ENCODE data around the gene ASXL1. TPM values are rescaled to one million over a fixed set of nuclear protein-coding genes. Genes with fewer than 3 reads are reported as not detected.

The ASXL1 gene
- total RNA-seq, 1 donor from 2014 or later: 145 TPM

DNA sequence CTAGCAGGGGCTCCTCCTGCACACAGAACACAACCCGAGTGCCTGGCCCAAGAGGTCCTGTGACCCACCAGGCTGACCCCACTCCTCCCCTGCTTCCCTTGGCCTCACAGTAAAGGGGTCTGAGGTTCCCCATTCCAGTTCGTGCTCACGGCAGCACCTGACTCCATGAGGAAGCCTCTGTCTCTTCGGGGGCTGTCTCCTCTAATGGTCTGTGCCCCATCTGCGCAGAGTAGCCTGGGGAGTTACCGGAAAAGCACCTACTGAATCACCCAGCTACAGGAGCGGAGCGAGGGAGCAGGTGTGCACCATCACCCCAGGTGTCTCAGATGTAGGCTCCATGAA, 93.2 kb downstream of the ASXL1 start:
- intact Hi-C loops (cut with micrococcal nuclease): no loop called here
- Mint-ChIP-seq H3K4me3 (ENCODE audit: low read depth) (no peak overlapping the region), H3K9me3 (no peaks in the 10 kb centered on the region), H3K36me3 (ENCODE audit: low read depth) (peaks cover 20% of the 10 kb centered on the region), H3K27ac (no peak overlapping the region), H3K4me1 (ENCODE audit: low read depth) (no peaks in the 10 kb centered on the region), H3K27me3 (ENCODE audit: low read depth) (no peaks in the 10 kb centered on the region)
- no peak for DNase-seq (ENCODE audit: low spot score)

DNA sequence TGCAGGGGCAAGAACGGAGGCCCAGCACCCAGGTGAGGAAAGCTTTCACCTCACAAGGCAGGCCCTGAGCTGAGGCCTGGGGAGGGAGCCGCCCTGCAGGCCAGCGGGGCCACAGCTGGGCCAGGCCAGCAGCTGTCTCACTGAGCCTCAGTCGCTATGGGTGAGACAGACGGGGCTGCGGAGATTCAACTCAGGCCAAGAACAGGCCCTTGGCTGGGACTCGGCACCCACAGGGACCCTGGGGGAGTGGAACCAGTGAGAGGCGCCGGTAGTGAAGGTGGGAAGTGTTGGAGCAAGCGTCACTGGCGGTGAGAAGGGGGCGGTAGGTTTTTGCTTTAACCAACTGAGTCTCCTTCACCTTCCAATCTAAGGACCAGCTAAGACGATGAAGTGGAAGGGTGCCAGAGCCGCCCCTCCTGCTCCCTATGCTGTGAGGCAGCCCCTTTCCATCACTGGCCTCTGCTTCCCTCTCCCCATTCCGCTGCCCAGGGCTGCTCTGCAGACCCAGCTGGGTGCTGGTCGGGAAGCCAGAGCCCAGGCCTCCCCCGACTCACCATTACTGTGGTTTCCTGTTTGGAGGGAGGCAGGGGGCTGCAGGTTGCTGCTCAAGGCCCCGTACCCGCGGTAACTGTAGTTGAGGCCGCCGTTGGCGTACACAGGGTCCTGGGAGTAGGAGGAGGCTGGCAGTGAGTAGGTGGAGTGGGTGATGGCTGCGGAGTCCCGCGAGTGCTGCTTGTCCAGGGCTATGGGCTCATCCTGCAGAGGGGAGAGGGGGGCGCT, 93.7 kb downstream of the ASXL1 start:
- no peaks in the 10 kb centered on the region for H3K9me3 Mint-ChIP-seq
- no peak for DNase-seq (ENCODE audit: low spot score)
- no peak overlapping the region for H3K27ac Mint-ChIP-seq
- intact Hi-C loops (cut with micrococcal nuclease): no loop called here
- H3K4me1 Mint-ChIP-seq (ENCODE audit: low read depth): no peaks in the 10 kb centered on the region
- H3K36me3 Mint-ChIP-seq (ENCODE audit: low read depth): peaks cover 16% of the 10 kb centered on the region
- no peak overlapping the region for H3K4me3 Mint-ChIP-seq (ENCODE audit: low read depth)
- no peaks in the 10 kb centered on the region for H3K27me3 Mint-ChIP-seq (ENCODE audit: low read depth)

DNA sequence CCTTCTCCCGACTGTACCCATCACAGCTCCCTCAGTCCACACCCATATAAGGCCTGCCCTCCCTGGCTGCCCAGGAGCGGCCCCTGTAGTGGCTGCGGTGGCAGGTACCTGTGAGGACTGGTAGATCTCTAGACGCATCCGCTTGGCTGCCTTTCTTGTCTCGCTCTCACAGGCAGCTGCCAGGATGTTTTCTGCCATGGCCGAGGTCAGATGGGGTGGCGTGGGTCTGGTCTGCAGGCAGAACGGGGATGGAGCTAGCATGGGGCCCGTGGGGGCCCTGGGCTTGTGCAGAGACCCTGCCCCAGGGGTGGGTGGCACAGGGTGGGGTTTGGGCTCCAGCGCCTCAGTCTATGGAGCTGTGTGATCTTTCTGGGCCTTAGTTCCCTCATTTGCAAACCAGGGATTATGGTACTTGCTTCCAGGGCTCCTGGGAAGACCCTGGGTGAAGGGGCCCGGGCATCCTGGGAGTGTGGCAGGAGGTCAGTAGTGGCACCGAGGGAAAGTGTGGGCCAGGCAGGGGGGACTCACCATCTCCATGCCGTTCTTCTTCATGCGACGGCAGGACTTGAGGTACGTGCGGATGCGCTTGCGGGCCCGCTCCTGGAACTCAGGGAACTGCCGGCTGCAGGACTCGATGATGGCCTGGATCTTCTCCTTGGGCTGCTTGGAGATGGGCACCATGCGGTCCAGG, 94.8 kb downstream of the ASXL1 start:
- H3K27me3 Mint-ChIP-seq (ENCODE audit: low read depth): no peaks in the 10 kb centered on the region
- H3K4me3 Mint-ChIP-seq (ENCODE audit: low read depth): no peak overlapping the region
- no peaks in the 10 kb centered on the region for H3K4me1 Mint-ChIP-seq (ENCODE audit: low read depth)
- intact Hi-C loops (cut with micrococcal nuclease): no loop called here
- H3K36me3 Mint-ChIP-seq (ENCODE audit: low read depth): peaks cover 13% of the 10 kb centered on the region
- H3K27ac Mint-ChIP-seq: no peak overlapping the region
- DNase-seq (ENCODE audit: low spot score): no peak
- no peaks in the 10 kb centered on the region for H3K9me3 Mint-ChIP-seq

DNA sequence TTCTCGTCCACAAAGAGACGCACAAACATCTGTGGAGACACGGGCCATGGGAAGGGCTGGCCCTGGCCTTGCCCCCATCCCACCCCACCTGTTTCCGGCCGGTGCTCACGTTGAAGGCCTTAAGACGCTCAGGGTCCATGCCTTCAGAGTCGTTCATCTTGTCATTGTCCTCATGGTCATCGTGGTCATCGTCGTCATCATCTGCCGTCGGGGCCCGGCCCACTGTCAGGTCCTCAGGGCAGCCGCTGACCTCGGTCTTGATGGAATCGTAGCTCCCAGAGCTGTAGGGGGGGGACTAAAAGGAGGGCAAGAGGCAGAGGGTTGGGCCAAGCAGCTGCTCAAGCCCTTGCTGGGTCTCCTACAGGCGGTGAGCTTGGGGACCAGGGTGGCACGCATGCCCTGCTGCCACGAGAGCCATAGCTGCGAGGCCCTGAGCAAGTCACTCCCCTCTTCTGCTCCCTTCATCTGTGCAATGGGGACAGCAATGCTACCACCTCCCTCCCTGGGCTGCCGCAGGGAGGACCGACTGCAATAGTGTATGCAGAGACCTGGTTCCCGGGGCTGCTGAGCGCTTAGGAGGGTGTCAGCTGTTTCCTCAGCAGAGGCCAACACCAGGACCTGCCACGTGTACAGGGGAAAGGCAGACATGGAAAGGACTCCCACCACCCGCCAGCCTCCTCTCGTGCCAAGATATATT, 95.5 kb downstream of the ASXL1 start:
- no peaks in the 10 kb centered on the region for H3K4me1 Mint-ChIP-seq (ENCODE audit: low read depth)
- no peak overlapping the region for H3K27ac Mint-ChIP-seq
- H3K9me3 Mint-ChIP-seq: no peaks in the 10 kb centered on the region
- intact Hi-C loops (cut with micrococcal nuclease): no loop called here
- no peak overlapping the region for H3K4me3 Mint-ChIP-seq (ENCODE audit: low read depth)
- peaks cover 11% of the 10 kb centered on the region for H3K36me3 Mint-ChIP-seq (ENCODE audit: low read depth)
- no peaks in the 10 kb centered on the region for H3K27me3 Mint-ChIP-seq (ENCODE audit: low read depth)
- DNase-seq (ENCODE audit: low spot score): no peak

DNA sequence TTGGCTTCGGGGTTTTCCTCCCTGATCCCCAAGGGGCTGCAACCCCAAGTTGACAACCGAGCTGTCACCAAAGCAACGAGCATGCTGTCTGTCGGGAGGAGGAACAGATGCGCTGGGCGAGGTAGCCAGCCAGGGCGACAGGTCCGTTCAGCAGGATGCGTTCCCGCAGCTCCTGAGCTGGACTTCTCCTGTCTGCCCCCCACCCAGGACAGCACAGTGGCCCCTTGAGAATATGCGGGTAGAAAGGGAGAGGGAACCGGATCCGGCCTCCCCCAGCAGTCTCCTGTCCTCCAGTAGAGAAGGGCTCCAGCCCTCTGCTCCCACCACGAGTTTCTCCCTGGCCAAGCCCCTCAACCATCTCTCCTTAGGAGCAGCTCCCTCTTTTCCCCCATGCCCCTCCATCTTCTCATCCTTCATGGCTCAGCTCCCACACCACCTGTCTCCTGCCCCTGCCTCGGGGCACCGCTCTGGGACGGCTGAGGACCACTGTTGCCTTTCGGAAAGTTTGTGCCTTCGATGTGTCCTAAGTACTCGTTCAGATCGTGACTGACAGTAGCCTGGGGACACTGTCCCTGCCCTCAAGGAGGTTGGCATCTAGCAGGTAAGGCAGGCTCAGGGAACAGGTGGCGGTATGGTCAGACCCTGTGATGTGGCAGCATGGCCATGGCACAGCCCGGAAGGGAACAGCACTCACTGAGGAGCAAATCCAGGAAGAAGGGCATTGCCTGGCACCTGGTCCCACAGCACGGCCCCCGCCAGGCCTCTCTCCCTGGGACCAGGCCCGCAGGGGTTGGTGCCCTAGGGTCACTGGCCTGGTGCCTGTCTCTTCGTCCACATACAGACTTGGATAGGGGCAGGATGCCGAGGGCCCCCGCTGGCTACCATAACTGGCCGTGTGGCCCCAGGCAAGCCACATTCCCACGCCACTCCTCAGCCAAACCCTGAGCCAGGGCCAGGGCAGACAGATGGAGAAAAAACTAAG, 96.3 kb downstream of the ASXL1 start:
- Mint-ChIP-seq H3K4me3 (ENCODE audit: low read depth) (no peak overlapping the region), H3K9me3 (no peaks in the 10 kb centered on the region), H3K36me3 (ENCODE audit: low read depth) (peaks cover 11% of the 10 kb centered on the region), H3K4me1 (ENCODE audit: low read depth) (no peaks in the 10 kb centered on the region), H3K27ac (no peak overlapping the region), H3K27me3 (ENCODE audit: low read depth) (no peaks in the 10 kb centered on the region)
- intact Hi-C loops (cut with micrococcal nuclease): no loop called here
- no peak for DNase-seq (ENCODE audit: low spot score)

DNA sequence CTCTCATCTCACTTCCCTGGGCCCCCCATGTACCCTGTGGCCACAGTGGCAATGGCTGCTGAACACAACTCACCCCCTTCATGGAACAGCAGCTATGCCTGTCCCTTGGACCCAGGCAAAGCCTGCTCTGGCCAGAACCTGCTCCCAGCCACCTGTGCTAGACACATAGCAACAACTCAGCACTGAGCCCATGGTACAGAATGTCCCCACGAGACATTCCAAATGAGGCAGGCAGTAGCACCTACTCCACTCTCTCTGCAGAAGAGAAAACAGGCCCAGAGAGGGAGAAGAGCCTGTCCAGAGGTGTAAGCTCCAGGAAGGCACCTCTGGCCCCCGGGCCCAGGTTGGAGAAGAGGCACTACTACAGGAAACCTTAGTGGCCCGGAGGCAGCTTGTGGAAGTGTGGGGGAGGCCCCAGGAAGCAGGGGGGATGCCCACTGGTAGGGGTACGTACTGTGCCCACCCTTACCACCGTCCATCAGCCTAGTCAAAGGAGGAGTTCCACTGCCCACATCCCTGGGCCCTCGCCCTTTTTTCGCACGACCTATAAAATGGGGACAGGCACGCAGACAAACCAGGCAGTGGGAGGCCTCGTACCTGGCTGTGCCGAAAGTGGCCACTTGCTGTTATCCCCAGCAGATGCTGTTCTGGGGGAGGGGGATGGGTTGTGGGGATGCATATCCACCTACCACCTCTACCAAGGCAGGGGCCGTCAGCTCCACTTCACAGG, 97.2 kb downstream of the ASXL1 start:
- H3K36me3 Mint-ChIP-seq (ENCODE audit: low read depth): peaks cover 11% of the 10 kb centered on the region

DNA sequence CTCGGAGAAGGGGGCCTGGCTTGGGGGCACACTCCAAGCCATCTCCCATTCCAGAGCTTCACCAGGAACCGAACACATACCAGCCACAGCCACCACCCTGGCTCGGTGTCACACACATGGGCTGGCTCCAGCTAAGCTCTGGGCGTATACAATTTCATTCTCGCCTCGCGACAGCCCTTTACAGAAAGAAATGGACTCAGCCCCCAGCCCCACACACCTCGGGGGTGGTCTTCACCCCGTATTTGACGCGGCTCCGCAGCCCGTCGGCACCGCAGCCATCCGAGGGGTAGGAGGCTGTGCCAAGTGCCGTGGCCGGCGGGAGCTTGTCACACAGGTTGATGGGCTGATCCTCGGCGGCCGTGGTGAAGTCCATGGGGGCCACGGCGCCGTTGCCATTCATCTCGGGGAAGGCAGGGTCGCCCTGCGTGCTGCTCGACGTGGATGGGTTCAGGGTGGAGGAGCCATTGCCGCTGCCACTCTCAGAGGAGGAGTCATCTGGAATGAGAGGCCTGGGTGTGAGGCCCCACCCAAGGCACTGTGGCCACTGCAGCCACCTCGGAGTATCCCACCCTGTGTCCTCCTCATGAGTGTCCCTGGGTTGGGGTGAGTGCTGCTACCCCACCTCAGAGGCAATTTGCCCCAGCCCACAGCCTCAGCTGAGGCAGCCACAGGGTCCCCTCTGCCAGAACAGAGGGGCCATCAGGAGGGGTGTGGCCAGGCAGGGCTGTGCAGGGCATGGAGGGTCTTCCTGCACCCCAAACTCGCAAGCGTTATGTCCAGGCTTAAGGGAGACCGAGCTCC, 98.0 kb downstream of the ASXL1 start:
- no peak for DNase-seq (ENCODE audit: low spot score)
- intact Hi-C loops (cut with micrococcal nuclease): no loop called here
- H3K27me3 Mint-ChIP-seq (ENCODE audit: low read depth): no peaks in the 10 kb centered on the region
- no peak overlapping the region for H3K4me3 Mint-ChIP-seq (ENCODE audit: low read depth)
- no peaks in the 10 kb centered on the region for H3K9me3 Mint-ChIP-seq
- peaks cover 11% of the 10 kb centered on the region for H3K36me3 Mint-ChIP-seq (ENCODE audit: low read depth)
- no peak overlapping the region for H3K27ac Mint-ChIP-seq
- H3K4me1 Mint-ChIP-seq (ENCODE audit: low read depth): no peaks in the 10 kb centered on the region

More for the DNA sequence above, 97.2 kb downstream of the ASXL1 start:
- Mint-ChIP-seq H3K4me1 (ENCODE audit: low read depth) (no peaks in the 10 kb centered on the region), H3K27me3 (ENCODE audit: low read depth) (no peaks in the 10 kb centered on the region), H3K4me3 (ENCODE audit: low read depth) (no peak overlapping the region), H3K9me3 (no peaks in the 10 kb centered on the region), H3K27ac (no peak overlapping the region)
- intact Hi-C loops (cut with micrococcal nuclease): no loop called here
- no peak for DNase-seq (ENCODE audit: low spot score)

DNA sequence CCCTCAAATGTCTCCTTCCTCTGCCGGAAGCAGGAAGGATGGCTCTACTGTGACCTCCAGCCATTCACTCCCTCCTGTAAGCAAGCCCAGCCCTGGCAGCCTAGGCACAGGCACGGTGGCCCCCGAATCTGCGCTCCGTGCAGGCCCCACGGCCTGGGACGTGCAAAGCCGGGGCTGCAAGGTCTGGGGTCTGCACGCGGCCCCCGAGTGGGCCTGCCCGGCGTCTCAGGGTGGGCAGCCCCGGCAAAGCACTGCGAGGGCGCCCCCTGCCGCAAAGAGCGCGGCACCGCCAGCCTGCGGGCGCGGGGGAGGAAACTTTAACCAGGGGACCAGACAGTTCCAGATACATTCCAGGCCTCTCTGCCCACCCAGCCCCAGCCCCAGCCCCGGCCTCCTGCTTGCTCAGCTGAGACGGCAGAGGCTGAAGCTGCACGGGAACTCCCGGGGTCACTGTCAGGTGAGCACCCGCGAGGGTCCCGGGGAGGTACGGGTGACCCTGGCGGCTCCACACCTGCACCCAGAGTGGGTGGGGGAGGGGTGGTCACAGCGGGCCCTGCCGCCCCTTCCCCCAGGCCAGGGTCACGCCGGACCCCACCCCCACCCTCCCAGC, 98.8 kb downstream of the ASXL1 start:
- Mint-ChIP-seq H3K36me3 (ENCODE audit: low read depth) (peaks cover 8% of the 10 kb centered on the region), H3K27me3 (ENCODE audit: low read depth) (no peaks in the 10 kb centered on the region), H3K9me3 (no peaks in the 10 kb centered on the region), H3K4me3 (ENCODE audit: low read depth) (no peak overlapping the region), H3K4me1 (ENCODE audit: low read depth) (no peaks in the 10 kb centered on the region), H3K27ac (no peak overlapping the region)
- DNase-seq (ENCODE audit: low spot score): no peak
- intact Hi-C loops (cut with micrococcal nuclease): no loop called here

DNA sequence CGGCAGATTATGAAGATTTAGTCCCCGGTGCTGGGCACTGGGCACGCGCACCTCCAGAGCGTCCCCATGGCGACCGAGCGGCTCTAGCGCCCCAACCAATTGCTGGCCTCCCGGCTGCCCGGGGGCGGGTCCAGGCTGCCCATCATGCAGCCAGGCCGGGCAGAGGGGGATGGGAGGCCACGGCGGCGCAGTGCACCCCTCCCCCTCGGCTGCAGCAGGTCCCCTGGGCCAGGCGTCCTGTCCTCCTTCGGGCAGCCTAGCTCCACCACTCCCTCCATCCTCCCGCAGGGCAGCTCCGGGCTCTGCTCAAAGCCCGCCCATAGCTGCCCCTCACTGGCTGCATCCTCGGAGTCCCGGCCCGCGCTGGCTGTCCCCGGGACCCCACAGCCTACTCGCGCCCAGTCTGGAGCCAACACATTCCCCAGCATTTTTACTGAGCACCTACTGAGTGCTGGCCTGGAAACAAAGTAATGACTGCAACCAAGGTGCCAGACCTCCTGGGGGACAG, 99.4 kb downstream of the ASXL1 start:
- Mint-ChIP-seq H3K4me3 (ENCODE audit: low read depth) (no peak overlapping the region), H3K27me3 (ENCODE audit: low read depth) (no peaks in the 10 kb centered on the region), H3K36me3 (ENCODE audit: low read depth) (peaks cover 8% of the 10 kb centered on the region), H3K9me3 (no peaks in the 10 kb centered on the region), H3K27ac (no peak overlapping the region), H3K4me1 (ENCODE audit: low read depth) (no peaks in the 10 kb centered on the region)
- DNase-seq (ENCODE audit: low spot score): no peak
- intact Hi-C loops (cut with micrococcal nuclease): no loop called here

DNA sequence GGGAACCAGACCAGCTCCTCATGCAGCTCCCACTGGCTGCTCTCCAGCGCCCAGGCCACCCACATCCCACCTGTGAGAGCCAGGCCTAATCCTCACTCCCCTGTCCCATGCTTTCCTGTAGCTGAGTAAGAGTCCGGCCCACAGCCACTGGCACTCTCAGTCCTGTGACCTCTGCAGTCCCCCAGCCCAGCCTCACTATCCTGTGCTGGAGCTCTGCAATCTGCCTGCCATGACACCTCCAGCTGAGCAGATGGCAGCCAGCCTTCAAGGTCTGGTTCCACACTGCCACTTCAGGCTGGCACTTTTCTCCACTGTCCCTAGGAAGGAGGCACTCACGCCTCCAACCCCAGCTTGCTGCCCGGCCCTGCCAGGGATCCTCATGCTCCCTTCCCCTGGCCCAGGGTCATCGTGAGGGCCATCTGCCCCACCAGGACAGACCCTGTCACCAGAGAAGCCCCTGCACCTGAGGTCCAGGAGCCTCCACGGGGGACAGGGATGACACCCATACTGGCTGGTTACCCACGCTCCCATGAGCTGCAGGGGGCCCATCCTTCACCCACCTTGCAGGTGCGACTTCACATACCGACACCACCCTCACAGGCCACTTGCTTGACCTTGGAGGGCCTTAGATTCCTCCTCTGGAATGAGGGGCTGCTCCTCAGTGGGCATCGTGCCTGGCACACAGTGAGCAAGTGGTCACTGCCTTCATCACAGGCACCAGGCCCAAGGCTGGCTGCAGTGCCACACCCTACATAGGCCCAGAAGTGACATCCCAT, 100.1 kb downstream of the ASXL1 start:
- no peak overlapping the region for H3K4me3 Mint-ChIP-seq (ENCODE audit: low read depth)
- no peak overlapping the region for H3K27ac Mint-ChIP-seq
- intact Hi-C loops (cut with micrococcal nuclease): no loop called here
- H3K36me3 Mint-ChIP-seq (ENCODE audit: low read depth): peaks cover 1% of the 10 kb centered on the region
- DNase-seq (ENCODE audit: low spot score): no peak
- H3K9me3 Mint-ChIP-seq: no peaks in the 10 kb centered on the region
- no peaks in the 10 kb centered on the region for H3K4me1 Mint-ChIP-seq (ENCODE audit: low read depth)
- H3K27me3 Mint-ChIP-seq (ENCODE audit: low read depth): no peaks in the 10 kb centered on the region

All from activated T-helper 2 cell treated with anti-CD3 and anti-CD28 coated beads, Interferon-gamma antibody, Interleukin-2, Interleukin-4, amounts not matched to agents 10 μg/mL and 5 μg/mL and 100 μg/mL, durations not matched to agents 14 hours and 24 hours and 36 hours (primary cell).